ENCODE results near the gene PLEKHJ1.

Gene PLEKHJ1

DNA sequence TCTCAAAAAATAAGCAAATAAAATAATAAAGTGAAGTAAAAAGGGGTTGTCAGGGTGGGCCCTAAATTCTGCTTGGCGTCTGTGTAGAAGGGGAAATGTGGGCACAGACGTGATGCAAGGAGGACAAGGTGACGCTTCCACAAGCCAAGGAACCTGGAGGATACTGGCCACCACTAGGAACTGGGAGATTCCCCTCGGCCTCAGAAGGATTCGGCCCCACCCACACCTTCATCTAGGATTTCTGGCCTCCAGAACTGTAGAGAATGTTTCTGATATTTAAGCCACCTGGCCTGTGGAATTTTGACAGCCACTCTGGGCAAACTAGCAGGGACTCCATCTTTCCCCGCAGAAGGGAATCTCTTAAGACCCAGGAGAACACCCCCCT lies 1.1 kb downstream of the PLEKHJ1 start:
- no peak for DNase-seq

GRCh38 chr19:2233601-2234280 lies 2.4 kb downstream of the PLEKHJ1 start:
- DNase-seq, result no peak

- no peak for DNase-seq
Observed at GRCh38 chr19:2232286-2233151, 3.6 kb downstream of the PLEKHJ1 start.

GRCh38 chr19:2231621-2232221 lies 4.4 kb downstream of the PLEKHJ1 start:
- DNase-seq, result no peak

DNA sequence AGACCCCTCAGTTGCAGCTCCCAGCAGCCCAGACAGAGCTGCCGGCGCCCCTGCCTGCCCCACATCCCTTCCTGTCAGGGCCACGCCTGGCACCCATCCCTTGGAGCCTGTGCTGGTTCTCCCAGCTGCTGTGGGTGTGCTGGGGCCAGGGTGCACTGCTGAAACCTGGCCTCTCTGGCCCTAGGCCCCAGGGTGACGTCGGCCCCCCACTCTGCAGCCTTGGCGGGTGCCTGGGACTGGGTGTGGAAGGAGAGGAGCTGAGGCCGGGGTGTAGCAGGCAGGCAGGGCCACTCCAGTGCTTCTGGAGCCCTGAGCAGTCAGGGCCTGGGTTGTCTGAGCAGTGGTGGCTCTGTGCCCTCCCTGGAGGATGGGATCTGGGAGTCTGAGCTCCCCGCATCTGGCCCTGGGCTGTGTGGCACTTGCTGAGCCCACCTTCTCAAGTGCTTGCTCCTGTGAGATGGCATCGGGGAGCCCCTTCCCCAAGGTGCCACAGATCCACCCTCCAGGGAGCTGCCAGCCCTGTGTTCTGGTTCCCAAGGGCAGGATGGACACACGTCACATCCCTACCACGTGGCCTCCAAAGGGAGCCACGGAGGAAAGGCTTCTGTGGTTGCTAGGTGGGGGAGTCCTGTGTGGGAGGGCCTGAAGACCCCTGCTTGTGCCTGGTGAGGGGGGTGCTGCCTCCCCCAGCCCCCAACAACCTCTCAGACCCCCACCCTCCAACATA lies 5.2 kb downstream of the PLEKHJ1 start:
- no peak for DNase-seq

DNA sequence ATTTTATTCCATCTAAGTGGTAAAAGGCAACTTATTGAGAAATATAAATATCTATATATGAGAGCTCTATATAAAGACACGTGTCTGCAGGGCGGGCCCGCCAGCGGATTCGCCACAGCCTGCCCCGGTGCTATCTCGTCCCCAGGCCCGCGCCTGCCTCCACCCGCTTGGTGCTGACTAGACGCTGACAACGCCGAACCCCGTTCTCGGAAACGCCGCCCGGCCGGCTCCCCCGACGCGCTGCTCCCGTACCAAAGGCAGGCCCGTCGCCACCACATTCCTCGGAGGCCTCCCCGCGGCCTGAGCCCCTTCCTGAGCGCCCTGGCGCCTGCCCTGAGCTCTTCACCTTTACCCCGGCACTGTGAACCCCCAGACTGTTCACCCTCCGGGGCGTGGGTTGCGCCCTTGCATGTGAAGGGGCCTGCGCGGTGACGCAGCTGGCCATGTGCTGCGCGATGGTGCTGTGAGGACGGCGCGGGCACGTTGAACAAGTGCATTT lies 6.0 kb downstream of the PLEKHJ1 start:
- DNase-seq, result no peak

DNA sequence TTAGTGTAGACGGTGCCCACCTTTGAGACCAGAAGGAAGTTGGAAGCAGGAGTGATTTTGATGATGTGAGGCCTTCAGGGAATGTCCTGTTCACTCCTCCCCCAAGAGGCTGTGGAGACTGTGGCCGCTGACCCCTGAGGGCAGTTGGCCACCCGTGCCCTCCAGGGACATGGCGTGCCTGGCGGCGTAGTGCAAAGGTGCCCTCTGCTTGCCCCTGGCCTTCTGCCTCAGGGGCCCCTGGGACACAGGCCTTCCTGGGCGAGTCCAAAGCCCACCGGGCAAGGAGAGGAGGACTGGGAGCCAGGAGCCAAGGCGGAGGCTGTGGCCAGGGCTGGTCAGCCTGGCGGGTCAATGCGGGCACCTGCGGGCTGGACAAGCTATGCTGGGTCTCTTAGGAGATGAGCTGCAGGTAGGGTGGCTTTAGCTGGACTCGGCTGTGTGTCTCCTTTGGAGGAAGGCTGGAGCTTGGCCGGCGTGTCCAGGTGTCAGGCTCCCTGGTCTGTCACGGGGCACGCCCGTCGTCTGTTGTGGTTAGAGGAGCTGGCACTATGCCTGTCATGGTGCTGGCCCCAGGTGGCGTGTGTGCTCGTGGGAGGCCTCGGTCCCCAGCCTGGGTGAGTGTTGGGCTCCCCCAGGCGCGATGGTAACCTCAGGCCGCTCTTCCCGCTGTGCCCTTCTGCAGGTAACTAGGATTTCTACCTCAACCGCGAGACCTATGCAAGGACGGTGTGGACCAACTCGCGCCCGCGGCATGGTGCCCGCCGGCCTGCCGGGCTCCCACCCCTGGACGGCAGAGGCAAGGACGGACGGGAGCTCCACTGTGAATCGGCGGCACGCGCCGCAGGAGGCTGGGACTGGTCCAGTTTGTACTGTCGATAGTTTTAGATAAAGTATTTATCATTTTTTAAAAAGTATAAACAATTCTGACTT lies 6.8 kb downstream of the PLEKHJ1 start:
- DNase-seq, result no peak

GRCh38 chr19:2228157-2229030 lies 7.7 kb downstream of the PLEKHJ1 start:
- no peak for DNase-seq

GRCh38 chr19:2227415-2228156 lies 8.5 kb downstream of the PLEKHJ1 start:
- no peak for DNase-seq

GRCh38 chr19:2226840-2227360 lies 9.2 kb downstream of the PLEKHJ1 start:
- no peak for DNase-seq

DNA sequence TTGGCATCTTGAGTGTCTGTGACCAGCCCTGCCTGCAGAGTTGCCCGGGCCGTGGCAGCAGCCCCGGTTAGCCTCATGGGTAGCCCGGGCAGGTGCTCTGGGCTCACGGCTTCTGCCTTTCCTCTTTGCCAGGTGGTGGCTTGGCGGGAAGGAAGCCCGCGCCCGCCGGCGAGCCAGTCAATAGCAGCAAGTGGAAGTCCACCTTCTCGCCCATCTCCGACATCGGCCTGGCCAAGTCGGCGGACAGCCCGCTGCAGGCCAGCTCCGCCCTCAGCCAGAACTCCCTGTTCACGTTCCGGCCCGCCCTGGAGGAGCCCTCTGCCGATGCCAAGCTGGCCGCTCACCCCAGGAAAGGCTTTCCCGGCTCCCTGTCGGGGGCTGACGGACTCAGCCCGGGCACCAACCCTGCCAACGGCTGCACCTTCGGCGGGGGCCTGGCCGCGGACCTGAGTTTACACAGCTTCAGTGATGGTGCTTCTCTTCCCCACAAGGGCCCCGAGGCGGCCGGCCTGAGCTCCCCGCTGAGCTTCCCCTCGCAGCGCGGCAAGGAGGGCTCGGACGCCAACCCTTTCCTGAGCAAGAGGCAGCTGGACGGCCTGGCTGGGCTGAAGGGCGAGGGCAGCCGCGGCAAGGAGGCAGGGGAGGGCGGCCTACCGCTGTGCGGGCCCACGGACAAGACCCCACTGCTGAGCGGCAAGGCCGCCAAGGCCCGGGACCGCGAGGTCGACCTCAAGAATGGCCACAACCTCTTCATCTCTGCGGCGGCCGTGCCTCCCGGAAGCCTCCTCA lies 9.9 kb downstream of the PLEKHJ1 start:
- DNase-seq, result no peak

- DNase-seq, result no peak
Observed at GRCh38 chr19:2225415-2226050, 10.6 kb downstream of the PLEKHJ1 start.

GRCh38 chr19:2224754-2225349 lies 11.3 kb downstream of the PLEKHJ1 start:
- no peak for DNase-seq

- no peak for DNase-seq
Observed at GRCh38 chr19:2223959-2224358, 12.2 kb downstream of the PLEKHJ1 start.

GRCh38 chr19:2223391-2223790 lies 12.7 kb downstream of the PLEKHJ1 start:
- DNase-seq, result no peak

- DNase-seq, result no peak
Observed at GRCh38 chr19:2221918-2222317, 14.2 kb downstream of the PLEKHJ1 start.

GRCh38 chr19:2221250-2221831 lies 14.8 kb downstream of the PLEKHJ1 start:
- DNase-seq, result no peak

DNA sequence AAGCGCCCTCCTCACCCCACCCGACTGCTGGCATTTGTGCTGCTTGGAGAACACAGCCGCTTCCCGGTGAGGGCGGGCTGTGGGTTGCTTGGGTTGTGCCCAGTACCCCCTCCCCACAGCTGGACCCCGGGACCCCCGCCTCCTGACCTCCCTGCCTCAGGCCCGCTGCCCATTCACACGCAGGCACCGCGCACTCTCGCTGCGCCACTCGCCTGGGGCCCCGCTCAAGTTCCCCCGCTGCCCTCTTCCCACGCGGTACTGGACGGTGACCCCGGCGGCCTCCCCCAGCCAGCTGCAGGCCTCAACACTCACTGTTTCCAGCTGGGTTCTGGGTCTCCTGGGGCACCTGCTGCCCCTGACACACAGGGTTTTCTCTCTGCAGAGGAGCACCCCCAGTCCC lies 16.4 kb downstream of the PLEKHJ1 start:
- no peak for DNase-seq

Measured in activated CD4-positive, alpha-beta T cell treated with anti-CD3 and anti-CD28 coated beads, Interleukin-2, amount 50 U/mL, for 16 hours (primary cell).